ENCODE data around the gene PRND. TPM values are rescaled to one million over a fixed set of nuclear protein-coding genes. Genes with fewer than 3 reads are reported as not detected.

Gene PRND
- total and polyA plus RNA-seq, 2 experiments from 2014 or later = 0.10 TPM; not detected in 1

DNA sequence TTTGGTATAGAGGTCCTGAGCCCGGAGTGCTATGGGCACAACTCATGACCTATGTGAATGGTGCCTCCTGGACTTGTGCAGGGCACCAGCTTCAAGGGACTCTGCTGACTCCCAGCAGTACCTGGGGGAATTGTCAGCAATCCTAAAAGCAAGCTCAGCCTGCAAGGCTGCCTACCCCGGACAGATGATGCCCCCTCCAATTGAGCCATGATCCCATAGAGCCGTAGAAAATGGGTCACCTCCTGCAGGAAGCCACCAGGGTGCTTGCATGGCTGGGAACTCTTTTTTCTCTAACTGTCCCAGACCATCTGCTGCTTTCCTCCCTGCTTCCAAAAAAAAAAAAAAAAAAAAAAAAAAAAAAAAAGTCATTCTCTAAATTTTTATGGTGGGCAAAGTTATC is 12.9 kb upstream of the PRND start:
- H3K36me3 Mint-ChIP-seq (ENCODE audit: low read depth) = no peaks in the 10 kb centered on the region
- peaks cover 2% of the 10 kb centered on the region for H3K27me3 Mint-ChIP-seq (ENCODE audit: insufficient read depth, low read depth, poor library complexity)
- Histone ChIP-seq H4K20me1 (replicated peaks; ENCODE audit: insufficient read depth) (no peaks in the 10 kb centered on the region), H3K9me2 (ENCODE audit: insufficient read depth) (no peaks in the 10 kb centered on the region), H3K4me2 (no peak overlapping the region), H3K36me3 (ENCODE audit: insufficient read depth) (no peaks in the 10 kb centered on the region), H3K27ac (ENCODE audit: low read depth) (no peak overlapping the region), H2AFZ (no peak overlapping the region), H3K4me1 (ENCODE audit: insufficient read depth) (peaks cover 12% of the 10 kb centered on the region), H3F3A (replicated peaks; ENCODE audit: low read depth) (no peaks in the 10 kb centered on the region), H3K79me2 (replicated peaks; ENCODE audit: insufficient read depth) (no peaks in the 10 kb centered on the region), H3K27me3 (ENCODE audit: insufficient read depth) (no peaks in the 10 kb centered on the region), H3K4me3 (no peak overlapping the region)
- H3K4me3 Mint-ChIP-seq = no peak overlapping the region
- TF ChIP-seq EZH2 (IDR thresholded peaks at IDR 0.05; ENCODE audit: low read depth, unreplicated experiment) (no peak), JUNB (IDR thresholded peaks at IDR 0.05; ENCODE audit: unreplicated experiment) (no peak), ZNF462 (CRISPR knock-in tag; IDR thresholded peaks at IDR 0.05) (no peak), STAT1 (IDR thresholded peaks at IDR 0.05; ENCODE audit: unreplicated experiment) (no peak), ZNF331 (CRISPR knock-in tag; IDR thresholded peaks at IDR 0.05; ENCODE audit: low read depth) (no peak), CTCF (conservative IDR thresholded peaks at IDR 0.05; ENCODE audit: low read depth in 2 of 2) (no peak), NANOG (IDR thresholded peaks at IDR 0.05; ENCODE audit: borderline replicate concordance) (no peak), EZH2phosphoT487 (IDR thresholded peaks at IDR 0.05; ENCODE audit: unreplicated experiment) (no peak), POLR2AphosphoS5 (IDR thresholded peaks at IDR 0.05; ENCODE audit: low read depth) (no peak), CREB1 (CRISPR knock-in tag; IDR thresholded peaks at IDR 0.05; ENCODE audit: low read depth) (no peak), ZNF114 (CRISPR knock-in tag; IDR thresholded peaks at IDR 0.05) (no peak)
- TF ChIP-seq, protein P1, sequence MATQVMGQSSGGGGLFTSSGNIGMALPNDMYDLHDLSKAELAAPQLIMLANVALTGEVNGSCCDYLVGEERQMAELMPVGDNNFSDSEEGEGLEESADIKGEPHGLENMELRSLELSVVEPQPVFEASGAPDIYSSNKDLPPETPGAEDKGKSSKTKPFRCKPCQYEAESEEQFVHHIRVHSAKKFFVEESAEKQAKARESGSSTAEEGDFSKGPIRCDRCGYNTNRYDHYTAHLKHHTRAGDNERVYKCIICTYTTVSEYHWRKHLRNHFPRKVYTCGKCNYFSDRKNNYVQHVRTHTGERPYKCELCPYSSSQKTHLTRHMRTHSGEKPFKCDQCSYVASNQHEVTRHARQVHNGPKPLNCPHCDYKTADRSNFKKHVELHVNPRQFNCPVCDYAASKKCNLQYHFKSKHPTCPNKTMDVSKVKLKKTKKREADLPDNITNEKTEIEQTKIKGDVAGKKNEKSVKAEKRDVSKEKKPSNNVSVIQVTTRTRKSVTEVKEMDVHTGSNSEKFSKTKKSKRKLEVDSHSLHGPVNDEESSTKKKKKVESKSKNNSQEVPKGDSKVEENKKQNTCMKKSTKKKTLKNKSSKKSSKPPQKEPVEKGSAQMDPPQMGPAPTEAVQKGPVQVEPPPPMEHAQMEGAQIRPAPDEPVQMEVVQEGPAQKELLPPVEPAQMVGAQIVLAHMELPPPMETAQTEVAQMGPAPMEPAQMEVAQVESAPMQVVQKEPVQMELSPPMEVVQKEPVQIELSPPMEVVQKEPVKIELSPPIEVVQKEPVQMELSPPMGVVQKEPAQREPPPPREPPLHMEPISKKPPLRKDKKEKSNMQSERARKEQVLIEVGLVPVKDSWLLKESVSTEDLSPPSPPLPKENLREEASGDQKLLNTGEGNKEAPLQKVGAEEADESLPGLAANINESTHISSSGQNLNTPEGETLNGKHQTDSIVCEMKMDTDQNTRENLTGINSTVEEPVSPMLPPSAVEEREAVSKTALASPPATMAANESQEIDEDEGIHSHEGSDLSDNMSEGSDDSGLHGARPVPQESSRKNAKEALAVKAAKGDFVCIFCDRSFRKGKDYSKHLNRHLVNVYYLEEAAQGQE (IDR thresholded peaks at IDR 0.05; ENCODE audit: unreplicated experiment) = no peak
- TF ChIP-seq, protein P2, sequence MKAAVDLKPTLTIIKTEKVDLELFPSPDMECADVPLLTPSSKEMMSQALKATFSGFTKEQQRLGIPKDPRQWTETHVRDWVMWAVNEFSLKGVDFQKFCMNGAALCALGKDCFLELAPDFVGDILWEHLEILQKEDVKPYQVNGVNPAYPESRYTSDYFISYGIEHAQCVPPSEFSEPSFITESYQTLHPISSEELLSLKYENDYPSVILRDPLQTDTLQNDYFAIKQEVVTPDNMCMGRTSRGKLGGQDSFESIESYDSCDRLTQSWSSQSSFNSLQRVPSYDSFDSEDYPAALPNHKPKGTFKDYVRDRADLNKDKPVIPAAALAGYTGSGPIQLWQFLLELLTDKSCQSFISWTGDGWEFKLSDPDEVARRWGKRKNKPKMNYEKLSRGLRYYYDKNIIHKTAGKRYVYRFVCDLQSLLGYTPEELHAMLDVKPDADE (IDR thresholded peaks at IDR 0.05) = no peak
- peaks cover 3% of the 10 kb centered on the region; the same call in 2 of the 3 replicates for H3K9me3 Mint-ChIP-seq
- H3K4me1 Mint-ChIP-seq = peaks cover 18% of the 10 kb centered on the region
- H3K27ac Mint-ChIP-seq = no peak overlapping the region
- no peak for ATAC-seq
- DNase-seq (ENCODE audit: low spot score) = no peak
